GM21447 (cell line): ENCODE data around the gene CLTRN.

Experiments used
- ATAC-seq: cut with Tn5 transposase; IDR thresholded peaks from one replicate; pipeline ENCODE4 v1.9.1; 2021; ENCODE audit not compliant: unreplicated experiment

Gene CLTRN

GRCh38 chrX:15579778-15580747, 84.5 kb downstream of the CLTRN start:
- no peak for ATAC-seq
